GM18520 (cell line): ENCODE results near the gene LRRC23.

Experiments
- ATAC-seq: cut with Tn5 transposase; IDR thresholded peaks from one replicate; pipeline ENCODE4 v1.9.1; 2021; ENCODE audit not compliant: unreplicated experiment

The LRRC23 gene

DNA sequence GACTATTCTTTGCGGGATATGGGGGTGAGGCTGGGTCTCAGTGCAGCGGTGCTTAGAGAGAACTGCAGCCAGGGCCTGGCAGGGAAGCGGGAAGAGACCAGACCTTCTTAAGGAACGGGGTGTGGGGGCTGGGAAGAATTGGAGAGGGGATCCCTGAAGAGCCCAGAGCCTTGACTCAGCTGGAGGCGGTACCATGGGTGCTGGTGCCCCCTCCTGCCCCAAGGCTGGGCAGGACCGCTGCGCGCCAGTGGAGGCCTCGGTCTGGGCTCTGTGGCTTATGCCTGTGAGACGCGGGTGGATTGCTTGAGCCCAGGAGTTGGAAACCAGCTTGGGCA lies 37.7 kb downstream of the LRRC23 start:
- no peak for ATAC-seq

DNA sequence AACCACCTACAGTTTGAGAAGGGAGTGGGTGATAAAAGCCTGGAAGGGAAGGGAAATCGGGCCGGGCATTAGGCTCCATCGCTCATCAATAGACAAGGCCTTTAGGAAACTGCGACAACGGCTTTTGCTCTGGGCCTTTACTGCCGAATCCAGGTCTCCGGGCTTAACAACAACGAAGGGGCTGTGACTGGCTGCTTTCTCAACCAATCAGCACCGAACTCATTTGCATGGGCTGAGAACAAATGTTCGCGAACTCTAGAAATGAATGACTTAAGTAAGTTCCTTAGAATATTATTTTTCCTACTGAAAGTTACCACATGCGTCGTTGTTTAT lies 38.7 kb downstream of the LRRC23 start:
- peak; percentile 2 for ATAC-seq

DNA sequence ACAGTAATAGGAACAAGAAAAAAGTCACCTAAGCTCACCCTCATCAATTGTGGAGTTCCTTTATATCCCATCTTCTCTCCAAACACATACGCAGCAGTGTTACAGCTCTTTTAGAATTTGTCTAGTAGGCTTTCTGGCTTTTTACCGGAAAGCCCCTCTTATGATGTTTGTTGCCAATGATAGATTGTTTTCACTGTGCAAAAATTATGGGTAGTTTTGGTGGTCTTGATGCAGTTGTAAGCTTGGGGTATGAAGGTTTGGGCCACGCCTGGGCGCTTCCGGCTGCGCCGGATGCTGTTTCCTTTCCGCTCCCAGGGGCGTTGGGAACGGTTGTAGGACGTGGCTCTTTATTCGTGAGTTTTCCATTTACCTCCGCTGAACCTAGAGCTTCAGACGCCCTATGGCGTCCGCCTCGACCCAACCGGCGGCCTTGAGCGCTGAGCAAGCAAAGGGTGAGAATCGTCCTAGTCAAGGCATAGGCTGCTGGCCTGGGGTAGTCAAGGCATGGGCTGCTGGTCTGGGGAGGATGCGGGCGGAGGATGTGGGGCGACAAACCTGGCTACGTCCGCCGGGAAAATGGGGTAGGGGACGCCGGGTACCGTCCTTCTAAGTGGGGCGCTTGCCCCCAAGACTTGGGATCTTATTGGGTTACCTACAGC lies 39.2 kb downstream of the LRRC23 start, which contains the start of the genes C12orf57 and RNU7-1:
TSS of gene C12orf57 (plus strand) at position 301 of the 659 bp plus-strand sequence. CDS start at position 401, 100 bp downstream.
TSS of gene RNU7-1 (plus strand) at position 95 of the 659 bp plus-strand sequence.
- peak; percentile 25 for ATAC-seq

DNA sequence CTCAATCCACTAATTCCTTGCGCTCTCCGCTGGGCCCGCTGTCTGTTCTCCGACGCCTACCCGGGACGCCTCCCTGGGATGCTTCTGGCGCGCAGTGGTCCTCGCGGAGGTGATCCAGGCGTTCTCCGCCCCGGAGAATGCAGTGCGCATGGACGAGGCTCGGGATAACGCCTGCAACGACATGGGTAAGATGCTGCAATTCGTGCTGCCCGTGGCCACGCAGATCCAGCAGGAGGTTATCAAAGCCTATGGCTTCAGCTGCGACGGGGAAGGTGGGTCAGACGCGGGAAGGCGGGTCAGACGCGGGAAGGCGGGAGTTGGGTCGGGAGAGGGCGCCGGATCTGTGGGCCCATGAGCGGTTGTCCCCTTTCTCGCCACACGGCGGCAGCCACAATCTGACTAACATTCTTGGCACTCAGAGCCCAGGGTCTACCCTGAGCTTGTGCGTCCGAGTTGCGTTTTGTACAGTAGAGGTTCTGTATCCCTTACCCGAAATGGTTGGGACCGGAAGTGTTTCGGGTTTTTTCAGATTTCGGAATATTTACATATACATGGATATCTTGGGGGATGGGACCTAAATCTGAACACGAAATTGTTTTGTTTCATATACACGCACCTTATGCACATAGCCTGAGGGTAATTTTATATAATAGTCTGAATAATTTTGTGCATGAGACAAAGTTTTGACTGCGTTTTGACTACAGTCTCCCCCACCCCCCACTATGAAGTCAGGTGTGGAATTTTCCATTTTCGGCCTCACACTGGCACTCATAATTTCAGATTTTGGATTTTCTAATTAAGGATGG lies 40.0 kb downstream of the LRRC23 start:
- ATAC-seq: peak; percentile 28

DNA sequence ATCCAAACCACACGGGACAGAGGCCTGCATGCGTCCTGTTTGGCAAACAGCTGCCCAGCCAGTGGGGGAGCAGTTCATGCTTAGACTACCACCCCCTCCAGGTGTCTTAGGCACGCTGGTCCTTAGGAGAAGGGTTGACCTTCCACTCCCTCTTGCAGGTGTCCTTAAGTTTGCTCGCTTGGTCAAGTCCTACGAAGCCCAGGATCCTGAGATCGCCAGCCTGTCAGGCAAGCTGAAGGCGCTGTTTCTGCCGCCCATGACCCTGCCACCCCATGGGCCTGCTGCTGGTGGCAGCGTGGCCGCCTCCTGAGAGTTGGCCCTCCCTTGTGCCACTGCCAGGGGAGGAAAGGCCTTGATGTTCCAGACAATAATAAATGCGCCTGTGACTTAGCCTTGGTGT lies 41.0 kb downstream of the LRRC23 start:
- no peak for ATAC-seq

DNA sequence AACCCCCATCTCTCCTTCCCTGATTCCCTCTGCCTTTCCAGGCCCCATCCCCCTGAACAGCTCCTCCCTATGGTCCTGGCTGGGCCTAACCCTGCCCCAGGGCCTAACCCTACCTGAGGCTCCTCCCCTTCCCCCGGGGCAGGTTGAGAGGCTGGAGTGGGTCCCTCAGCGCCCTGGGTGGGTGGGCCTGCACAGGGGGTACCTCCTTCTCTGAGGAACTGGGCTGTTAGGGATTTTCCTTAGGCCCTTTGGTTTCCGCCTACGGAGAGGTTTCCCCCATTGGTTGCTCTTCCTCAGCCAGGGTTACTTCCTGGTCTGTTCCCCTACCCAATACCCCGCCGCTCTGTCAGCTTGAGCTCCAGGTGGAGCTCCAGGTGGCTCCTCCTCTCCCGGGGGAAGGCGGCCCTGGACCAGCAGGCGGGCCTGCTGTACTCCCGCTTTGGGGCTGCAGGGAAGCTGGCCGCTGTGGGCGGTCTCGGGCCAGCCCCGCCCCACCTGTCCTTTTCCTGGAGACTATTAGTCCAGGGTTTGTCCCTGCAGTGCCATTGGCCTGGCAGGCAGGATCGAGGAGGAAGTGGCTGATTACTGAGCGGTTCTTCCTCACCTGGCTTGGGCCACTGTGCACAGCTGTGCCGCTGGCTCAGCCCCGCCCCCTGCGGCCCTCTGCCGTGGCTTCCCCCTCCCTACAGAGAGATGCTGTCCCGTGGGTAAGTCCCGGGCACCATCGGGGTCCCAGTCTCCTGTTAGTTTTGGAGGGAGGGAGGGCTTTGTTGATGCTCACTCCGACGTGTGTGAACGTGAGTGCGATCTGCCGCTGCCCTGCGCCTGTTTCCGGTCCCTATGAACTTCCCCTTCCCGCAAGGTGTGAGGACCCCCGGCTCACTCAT lies 41.7 kb downstream of the LRRC23 start:
- no peak for ATAC-seq

DNA sequence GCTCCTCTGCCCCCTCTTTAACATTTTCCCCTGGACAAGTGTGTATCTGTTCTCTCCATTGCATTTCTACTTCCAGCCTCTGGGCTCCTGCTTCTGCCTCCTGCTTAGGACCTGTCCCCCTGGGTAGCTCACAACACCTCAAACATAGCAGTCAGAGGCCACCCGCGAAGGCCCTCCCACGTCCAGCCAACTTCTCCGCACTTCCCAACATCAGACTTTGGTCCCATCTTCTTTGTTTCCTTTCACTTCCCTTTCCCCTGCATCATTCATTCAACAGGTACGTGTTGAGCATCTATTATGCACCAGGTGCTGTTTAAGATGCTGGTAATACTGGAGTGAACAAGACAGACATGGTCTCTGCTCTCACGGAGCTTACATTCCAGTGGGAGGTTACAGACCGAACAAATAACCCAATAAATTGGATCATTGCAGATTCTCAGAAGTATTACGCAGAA lies 42.3 kb downstream of the LRRC23 start:
- no peak for ATAC-seq

DNA sequence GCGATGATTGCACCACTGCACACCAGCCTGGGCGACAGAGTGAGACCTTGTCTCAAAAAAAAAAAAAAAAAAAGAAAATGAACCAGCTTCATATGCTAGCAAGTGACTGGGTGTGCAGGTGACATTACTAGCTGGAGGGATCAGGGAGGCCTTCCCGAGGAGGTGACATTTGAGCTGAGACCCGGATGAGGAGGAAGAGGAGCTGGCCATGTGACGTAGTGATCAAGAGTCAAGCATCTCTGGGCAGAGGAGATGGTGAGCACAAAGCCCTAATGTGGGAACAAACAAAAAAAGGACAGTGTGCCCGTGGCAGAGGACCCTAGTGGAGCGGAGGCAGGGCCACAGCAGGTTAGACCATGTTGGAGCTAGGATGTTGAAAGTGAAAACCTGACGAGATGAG lies 43.0 kb downstream of the LRRC23 start:
- no peak for ATAC-seq

DNA sequence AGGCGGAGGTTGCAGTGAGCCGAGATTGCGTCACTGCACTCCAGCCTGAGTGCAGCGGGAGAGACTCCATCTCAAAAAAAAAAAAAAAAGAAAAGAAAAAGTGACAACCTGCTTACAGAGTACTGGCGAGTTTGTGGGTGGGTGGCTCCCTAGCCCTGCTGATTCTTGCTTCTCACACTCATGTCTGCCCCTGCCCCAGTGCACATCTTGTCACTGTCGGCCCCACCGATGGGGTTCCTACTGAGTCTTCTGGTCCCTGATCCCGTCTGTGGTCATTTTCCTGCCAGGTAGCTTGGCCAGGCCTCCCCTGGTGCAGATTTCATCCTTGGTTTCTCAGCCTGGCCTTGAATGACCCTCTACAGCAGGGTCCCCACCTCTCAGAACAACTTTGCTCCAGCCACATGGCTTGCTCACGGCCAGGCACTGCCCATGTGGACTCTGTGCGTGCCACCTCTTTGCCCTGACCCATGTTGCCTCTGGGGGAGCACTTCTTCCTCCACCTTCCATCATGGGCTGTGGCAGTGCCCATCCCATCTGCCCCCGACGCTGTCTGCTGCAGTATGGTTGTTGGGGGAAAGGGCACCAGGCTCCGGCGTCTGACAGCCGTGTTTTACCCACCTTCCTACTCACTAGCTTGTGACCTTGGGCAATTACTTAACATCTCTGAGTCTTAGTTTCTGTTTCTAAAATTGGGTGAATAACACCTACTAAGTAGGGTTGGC lies 44.4 kb downstream of the LRRC23 start:
- no peak for ATAC-seq

DNA sequence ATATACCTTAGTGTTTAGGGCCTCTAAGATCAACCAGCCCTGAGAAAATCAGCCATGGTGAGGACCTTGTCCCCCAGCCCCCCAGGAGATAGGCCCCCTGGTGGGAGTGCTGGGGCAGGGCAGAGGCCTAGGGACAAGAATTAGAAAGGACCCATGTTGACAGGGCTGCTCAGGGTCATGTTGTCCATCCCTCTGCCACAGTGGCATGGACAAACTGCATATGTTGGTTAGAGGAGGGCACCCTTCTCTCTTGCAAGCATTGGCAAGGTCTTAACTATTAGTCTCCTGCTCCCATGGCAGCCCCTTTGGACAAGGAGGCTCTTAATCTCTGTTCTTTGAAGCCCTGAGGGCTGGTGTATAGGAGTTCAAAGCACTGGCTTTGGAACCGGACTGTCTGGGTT lies 45.8 kb downstream of the LRRC23 start:
- ATAC-seq: no peak

DNA sequence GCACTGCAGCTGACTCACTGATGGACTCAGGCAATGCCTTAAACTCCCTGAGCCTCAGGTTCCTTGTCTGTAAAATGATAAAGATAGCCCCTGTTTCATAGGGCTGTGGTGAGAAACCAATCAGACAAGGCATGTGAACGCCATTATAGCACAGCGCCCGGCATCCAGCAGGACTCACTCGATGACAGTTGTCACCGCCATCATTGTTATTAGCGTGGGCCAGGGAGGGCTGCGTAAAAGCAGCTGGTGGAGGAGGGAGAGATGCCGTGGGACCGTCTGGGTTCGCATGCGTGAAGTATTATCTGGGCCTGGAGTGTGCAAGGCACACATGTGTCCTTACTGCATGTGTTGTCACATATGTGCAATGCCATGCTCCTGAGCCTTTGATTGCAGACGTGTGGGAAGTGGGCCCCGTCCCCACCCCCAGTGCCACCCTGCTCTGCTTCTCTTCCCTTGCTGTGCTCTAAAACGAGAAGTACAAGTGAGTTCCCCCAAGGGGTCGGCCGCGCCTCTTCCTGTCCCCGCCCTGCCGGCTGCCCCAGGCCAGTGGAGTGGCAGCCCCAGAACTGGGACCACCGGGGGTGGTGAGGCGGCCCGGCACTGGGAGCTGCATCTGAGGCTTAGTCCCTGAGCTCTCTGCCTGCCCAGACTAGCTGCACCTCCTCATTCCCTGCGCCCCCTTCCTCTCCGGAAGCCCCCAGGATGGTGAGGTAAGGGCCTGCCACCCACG lies 46.4 kb downstream of the LRRC23 start, which contains the start of gene PTPN6:
TSS of gene PTPN6 (plus strand) at position 546 of the 730 bp plus-strand sequence. CDS start at position 703, 157 bp downstream.
- no peak for ATAC-seq

DNA sequence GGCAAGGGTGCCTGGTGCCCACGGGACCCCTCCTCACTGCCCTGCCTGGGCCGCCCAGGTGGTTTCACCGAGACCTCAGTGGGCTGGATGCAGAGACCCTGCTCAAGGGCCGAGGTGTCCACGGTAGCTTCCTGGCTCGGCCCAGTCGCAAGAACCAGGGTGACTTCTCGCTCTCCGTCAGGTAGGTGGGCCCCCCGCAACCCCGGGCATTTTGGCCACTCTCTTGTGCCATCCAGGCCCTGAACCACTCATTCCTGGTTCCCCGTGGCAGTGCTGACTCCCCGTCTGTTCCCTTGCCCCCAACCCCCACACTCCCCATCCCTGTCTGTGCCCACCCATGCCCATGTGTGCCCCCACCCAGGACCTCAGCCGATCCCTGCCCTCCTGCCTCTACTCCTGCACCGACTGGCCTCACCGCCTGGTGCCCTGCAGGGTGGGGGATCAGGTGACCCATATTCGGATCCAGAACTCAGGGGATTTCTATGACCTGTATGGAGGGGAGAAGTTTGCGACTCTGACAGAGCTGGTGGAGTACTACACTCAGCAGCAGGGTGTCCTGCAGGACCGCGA lies 47.0 kb downstream of the LRRC23 start:
- ATAC-seq: no peak

DNA sequence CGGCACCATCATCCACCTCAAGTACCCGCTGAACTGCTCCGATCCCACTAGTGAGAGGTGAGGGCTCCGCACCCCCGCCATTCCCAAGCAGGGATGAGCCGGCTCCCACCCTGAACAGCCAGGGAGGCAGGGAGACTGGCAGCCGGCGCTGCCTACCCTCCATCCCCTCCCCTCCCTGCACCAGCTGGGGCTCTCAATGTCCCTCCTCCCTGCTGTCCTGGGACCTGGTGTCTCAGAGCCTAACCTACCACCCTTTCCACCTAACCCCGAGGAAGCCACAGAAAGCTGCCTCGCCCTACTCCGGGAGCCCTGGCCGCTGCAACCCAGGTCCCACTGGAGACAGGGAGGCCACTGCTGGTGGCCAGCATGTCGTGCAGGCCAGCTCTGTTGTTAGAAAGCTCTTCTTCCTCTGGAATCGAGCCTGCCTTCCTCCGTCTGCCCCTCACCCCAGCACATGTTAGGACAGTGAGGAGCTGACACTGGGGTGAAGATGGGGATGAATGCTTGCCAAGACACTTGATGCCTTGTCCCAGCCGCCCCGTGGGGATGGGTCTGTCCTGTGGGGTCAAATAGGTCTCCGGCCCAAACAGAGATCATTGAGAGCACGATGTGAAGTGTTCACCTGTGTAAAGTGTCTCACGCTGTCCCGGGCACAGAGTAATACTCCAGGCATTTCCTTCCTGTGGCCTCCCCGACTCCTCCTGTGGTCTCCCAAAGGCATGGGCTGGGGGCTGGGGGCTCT lies 47.7 kb downstream of the LRRC23 start:
- no peak for ATAC-seq

DNA sequence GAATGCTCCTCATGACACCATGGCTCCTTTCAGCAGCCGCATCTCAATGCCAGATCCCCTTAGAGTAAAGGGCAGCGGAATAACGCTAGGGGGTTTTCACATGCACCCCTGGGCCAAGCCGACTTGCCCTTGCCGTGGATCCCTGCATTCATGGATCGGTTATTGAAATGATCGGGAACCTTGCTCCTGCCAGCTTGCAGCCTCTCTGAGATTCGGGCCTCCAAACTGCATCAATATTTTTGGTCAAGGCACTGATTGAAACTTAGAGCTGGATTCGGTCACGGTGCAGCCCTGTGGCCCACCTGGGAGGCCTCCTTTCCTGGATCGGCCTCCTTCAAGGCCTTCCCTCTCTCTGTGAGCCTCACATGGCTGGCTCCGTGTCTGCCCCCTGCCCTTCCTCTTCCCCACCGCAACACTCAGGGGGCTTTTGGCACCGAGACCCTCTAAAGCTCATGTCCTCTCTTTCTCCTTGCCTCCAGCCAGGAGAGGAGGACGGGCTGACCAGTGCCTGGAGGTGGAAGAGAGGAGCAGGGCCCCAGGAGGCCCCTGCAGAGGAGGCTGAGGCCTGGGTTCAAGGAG lies 48.3 kb downstream of the LRRC23 start:
- ATAC-seq: no peak

DNA sequence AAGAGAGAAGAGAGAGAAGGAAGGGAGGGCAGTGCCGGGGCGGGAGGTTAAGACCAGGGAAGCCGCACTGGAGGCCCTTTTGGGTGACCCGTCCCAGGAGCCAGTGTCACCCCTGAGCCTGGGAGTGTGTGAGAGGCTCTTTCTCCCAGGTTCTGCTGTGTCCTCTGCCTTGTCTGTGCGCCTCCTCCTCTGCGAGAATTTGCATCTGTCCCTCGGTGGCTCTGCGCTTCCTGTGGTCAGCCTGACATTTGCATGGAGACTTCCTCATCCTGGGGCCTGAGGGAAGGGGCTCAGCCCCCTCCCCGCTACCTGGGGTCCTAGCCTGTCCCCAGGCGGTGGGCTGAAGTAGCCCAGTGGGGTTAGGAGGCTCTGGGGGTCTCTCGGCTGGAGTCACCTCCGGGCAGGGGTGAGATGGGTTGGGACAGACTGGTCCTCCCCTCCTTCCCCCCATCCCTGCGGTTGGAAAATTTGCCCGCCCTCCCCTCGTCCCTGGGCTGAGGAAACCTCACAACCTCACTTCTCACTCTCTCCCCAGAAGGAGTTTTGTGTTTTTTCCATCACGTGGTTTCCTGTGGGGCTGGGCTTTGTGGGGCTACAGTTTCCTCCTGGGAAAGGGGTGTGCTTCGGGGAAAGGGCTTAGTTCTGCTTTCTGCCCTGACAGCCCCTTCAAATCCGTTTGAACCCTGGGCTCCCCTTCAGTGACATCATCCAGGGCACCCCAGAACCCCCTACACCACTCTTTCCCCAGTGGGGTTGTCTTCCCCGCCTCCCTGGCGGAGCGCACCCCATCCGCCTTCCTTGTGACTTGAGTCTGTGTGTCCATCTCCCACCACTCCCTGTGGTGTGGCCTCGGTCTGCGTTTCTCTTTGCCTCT lies 49.1 kb downstream of the LRRC23 start:
- ATAC-seq: peak; percentile 29

DNA sequence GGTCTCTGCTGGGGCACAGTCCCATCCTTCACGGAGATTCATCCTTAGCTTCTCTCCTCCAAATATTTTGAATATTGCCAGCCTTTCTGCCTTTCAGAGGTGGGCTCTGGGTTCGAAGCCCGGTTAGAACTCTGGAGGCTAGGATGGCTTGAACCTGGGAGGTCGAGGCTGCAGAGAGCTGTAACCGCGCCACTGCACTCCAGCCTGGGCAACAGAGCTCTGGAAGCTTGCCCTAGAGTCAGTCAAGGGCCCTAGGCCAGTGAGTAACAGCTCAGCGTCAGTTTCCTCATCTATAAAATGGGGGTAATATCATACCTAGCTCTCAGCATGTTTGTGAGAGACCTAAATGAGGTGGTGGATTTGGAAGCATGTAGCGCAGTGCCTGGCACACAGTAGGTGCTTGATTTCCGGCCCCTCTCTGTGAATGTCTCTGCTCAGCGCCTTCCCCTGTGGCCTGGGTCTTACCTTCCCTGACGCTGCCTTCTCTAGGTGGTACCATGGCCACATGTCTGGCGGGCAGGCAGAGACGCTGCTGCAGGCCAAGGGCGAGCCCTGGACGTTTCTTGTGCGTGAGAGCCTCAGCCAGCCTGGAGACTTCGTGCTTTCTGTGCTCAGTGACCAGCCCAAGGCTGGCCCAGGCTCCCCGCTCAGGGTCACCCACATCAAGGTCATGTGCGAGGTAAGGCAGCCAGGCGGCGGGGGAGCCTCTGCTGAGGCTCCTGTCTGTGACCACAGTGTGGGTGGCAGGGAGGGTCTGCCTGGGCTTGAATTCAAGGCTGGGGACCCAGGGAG lies 49.9 kb downstream of the LRRC23 start:
- no peak for ATAC-seq
